Loucy (cell line): ENCODE data around the gene SLC35B4.

Experiments used
- EZH2phosphoT487 ChIP-seq: fragments of 200-600 bp; IDR thresholded peaks from 2 replicates; pipeline ENCODE4 v1.6.1; 2018; ENCODE audit warnings: antibody characterized with exemption, mild to moderate bottlenecking, moderate library complexity, borderline replicate concordance
- TF ChIP-seq, protein P1 (sequence below): fragments of 200-600 bp; sonication (generic); conservative IDR thresholded peaks from 2 replicates; pipeline ENCODE4 v1.5.1; 2014; ENCODE audit warnings: mild to moderate bottlenecking, antibody characterized with exemption, low read length

GRCh38 chr7:134290286-134290685 is 26.4 kb downstream of the SLC35B4 start:
- TF ChIP-seq, protein P1, sequence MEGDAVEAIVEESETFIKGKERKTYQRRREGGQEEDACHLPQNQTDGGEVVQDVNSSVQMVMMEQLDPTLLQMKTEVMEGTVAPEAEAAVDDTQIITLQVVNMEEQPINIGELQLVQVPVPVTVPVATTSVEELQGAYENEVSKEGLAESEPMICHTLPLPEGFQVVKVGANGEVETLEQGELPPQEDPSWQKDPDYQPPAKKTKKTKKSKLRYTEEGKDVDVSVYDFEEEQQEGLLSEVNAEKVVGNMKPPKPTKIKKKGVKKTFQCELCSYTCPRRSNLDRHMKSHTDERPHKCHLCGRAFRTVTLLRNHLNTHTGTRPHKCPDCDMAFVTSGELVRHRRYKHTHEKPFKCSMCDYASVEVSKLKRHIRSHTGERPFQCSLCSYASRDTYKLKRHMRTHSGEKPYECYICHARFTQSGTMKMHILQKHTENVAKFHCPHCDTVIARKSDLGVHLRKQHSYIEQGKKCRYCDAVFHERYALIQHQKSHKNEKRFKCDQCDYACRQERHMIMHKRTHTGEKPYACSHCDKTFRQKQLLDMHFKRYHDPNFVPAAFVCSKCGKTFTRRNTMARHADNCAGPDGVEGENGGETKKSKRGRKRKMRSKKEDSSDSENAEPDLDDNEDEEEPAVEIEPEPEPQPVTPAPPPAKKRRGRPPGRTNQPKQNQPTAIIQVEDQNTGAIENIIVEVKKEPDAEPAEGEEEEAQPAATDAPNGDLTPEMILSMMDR: no peak
- TF ChIP-seq EZH2phosphoT487: no peak
